ENCODE measurements around the gene AFP.

The AFP gene

DNA sequence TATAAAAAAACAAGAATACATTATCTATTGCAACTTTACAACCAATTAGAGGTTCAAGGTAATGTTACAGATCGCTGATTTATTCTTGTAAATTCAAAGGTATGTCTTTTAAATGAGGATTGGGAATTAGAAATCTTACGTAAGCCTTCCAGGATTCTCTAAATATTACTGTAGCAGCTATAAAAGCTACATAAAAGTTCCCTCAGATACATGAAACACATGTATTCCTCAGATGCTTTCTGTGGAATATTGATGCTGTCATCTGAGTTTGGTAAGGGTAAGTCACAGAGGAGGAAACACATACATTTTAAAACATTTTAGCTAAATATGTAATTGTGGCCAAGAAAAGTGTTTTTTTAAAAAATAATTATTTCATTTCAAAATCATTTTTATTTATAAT is 3.4 kb downstream of the AFP start:
- no peak for DNase-seq

DNA sequence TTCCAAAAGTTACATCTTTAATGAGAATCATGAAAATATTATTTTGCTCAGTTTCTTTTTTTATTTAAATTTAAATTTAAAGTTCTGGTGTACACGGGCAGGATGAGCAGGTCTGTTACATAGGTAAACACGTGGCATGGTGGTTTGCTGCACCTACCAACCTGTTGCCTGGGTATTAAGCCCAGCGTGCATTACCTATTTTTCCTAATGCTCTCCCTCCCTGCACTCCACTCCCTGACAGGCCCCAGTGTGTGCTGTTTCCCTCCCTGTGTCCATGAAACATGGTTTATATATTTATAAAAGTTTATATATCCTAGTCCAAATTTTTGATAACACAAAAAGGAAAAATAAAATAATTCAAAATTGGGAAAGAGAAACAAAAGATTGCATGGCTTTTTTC is 4.0 kb downstream of the AFP start:
- no peak for DNase-seq

DNA sequence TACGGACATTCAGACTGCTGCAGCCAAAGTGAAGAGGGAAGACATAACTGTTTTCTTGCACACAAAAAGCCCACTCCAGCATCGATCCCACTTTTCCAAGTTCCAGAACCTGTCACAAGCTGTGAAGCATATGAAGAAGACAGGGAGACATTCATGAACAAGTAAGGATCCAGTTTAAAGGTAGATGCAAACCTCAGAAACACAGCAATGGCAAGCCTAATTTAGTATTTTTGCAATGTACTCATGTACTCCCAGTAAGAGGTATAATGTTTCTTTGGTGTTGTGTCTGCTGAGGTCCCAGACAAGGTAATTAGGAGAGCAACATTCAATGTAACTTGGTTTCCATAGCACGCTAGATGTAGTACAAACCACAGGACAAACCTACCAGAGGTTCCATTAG is 4.6 kb downstream of the AFP start:
- DNase-seq, result no peak

DNA sequence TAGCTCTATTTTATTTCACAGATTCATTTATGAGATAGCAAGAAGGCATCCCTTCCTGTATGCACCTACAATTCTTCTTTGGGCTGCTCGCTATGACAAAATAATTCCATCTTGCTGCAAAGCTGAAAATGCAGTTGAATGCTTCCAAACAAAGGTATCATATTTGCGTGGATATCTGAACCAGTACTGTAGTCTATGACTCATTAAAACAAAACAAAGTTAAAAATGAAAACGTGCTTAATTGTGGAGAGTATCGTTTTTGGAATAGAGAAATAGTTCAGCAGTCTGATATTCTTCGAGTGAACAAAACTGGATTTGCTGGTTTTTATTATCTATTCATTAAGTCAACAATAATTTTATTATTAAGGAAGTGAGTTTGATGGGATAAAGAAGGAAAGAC is 6.3 kb downstream of the AFP start:
- no peak for DNase-seq

DNA sequence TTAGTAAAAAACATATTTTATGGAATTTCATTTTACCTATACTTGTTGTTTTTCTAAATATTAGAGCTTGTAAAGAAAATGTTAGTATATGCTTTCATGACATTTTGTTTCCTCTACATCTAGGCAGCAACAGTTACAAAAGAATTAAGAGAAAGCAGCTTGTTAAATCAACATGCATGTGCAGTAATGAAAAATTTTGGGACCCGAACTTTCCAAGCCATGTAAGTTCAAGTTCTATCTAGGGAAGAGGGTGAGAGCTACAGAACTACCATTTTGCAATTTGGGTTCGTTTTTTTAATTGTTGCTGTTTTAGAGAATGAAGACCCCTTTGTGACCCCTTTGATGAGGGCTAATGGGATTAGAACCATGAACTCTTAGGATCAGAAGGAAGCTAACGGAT is 7.2 kb downstream of the AFP start:
- no peak for DNase-seq

DNA sequence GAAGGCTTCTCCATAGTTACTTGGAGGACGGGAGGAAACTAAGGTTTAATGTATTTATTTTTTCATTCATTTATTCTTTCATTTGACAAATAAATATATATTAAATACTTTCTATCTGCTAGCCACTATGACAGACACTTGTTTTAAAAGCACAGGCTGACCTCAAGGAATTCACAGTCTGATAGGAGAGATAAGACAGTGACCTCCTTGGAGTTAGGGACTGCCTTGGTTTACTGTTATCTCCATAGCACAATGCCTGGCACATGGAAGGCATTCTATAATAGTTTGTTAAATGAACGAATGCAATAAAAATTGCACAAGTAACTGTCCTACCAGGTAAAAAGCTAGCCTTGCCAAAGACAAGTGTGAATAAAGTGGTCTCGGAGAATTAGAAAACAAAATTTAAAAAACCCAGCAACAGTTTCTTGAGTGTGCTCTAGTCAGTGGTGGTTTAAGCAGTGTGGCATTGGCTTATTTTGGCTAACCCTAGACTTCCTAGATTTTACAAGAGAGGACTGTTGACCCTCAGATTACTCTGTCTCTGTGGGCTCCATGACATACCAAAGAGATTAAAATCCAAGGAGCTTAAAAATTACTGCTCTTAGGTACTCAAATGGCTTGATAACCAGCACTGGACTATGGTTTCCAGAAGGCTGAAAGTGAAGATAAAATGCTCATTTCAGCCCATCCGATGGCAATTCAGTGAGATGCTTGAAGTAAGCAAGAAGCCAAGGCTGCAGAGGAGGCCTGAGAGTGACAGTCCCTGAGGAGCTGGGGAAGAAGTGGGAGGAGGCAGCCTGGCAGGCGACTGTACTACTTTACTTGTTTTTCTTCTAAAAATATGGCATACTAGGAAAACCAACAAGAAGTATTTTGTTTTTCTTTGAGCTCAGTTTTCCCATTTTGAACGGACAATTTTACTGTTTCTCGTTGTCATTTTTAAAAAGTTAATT is 9.6 kb downstream of the AFP start:
- no peak for DNase-seq

DNA sequence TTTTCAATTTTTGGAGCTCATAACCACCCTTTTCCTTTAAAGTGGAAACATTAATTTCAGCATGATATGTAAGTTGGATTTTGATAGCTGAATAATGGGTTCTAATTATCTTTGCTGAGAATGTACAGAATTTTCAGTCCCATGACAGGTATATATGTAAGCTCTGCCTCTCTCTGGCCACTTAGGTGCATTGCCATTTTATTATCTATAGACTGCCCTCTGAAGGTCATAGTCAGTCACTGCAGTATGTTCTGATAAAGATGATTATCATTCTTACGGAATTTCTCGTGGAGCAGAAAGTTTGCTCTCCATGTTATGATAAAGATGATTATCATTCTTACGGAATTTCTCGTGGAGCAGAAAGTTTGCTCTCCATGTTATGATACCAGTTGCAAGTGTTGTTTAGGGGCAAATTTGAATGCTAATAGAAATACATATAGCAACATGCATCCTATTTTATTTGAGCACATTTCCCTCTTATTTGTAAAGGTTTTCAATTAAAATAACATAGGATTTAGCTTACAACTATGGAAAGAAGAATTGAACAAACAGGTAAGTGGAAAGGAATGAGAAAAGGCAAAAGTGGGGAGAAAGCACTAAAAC is 10.4 kb downstream of the AFP start:
- DNase-seq, result no peak

DNA sequence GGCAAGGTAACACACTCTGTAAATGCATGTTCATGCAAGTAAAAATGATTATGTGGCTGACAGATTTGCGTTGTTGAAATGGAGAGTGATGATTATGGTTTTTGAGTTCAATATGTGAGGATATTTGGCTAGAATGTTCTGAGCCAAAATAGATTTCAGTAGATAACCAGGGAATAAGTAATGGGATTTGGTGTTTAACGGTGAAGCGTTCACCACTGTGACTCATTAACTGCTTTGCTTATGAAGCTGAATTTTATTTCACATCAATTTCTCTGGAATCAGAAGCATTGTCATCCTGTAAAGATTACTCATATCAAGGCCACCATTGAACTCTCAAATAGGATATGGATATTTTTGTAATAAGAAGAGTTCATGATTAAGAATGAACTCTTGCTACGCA is 11.7 kb downstream of the AFP start:
- no peak for DNase-seq

DNA sequence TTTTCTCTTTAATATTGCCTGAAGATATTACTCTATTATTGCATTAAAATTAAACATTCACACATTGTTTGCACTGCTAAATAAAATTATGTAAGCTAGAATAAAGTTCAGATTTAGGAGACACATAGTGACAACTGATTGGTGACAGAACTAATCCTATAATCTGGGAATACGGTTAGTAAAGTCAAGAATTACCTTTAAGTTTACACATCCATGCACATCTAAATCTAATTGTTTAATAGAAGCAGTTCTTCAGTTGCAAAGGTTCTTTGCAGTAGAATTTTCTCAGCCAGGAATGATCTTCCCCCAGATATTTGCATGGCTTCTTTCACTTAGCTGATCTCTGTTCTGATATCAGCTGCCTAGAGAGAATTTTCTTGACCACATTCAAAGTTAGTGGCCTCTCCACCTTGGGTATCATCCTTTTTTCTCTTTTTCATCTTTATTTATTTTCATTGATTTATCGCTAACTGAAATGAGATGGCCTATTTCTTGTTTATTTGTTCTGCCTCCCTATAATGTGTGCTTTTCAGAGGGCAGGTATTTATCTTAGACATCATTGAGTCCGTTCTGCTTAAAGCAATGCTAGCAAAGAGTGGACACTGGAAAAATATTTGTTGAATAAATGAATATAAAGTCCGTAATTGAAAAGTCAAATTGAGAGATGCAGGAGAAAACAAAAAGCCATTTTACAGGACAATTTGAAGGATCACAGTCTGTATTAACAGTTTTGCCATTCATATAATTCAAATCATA is 12.6 kb downstream of the AFP start:
- no peak for DNase-seq

DNA sequence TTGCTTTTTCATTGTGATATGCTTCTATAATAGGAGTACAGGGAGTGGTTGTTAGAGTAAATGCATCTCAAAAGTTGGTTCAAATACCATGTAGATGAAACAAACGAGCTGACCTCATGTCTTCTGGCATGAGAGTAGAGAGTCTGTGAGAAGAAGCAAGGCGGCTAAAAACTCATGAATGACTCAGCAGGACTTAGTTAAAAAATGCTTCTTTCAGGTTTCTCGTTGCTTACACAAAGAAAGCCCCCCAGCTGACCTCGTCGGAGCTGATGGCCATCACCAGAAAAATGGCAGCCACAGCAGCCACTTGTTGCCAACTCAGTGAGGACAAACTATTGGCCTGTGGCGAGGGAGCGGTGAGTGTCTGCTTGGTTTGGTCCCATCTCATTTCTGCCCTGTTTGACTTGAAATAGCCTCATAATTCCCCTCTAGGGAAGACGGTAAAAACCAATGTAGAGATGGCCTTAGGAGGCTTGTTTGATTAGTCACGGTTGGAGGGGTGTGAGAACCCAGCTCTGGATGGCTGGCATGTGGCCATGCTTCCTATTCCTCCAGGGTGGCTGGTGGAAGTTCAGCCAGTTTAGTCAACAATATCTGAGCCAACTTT is 14.5 kb downstream of the AFP start:
- no peak for DNase-seq

DNA sequence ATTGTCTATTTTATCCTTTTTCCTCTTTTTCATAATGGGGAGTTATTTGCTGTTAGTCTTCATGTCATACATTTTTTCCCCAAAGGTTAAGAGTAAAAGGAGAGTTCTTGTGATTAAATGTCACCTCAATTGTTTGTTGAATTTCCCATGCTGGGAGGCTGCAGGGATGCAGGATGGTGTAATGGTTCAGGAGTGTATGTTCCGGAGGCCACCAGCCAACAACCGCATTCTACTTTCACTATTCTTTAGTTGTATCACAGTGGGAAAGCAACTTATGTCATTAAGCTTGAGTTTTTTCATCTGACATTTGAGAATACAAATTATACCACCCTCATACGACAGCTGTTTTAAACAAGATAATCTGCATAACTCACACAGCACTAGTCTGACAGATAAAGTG is 15.4 kb downstream of the AFP start:
- no peak for DNase-seq

DNA sequence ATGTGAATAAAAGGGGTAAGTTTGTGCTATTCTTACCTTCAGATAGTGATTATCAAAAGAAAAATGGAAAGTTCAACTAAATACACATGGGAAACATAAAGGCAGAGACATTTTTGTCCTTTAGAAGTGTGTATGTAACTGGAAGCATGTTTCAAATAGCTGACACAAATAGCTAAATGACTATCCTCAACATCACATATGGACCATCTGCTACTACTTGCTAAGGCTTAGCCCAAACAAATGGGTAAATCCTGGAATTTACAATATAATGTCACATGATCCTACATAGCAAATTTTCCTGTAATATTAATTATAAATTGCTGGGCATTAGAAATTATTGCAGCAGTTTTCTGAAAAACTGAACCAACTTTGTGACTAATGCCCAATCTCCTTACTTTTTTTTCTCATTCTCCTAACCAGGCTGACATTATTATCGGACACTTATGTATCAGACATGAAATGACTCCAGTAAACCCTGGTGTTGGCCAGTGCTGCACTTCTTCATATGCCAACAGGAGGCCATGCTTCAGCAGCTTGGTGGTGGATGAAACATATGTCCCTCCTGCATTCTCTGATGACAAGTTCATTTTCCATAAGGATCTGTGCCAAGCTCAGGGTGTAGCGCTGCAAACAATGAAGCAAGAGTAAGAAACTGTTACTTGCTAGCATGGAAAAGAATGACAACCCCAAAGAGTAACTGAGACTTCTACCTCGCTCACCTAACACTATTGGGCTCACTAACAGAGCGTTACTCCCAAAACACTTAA is 16.1 kb downstream of the AFP start:
- DNase-seq, result no peak

DNA sequence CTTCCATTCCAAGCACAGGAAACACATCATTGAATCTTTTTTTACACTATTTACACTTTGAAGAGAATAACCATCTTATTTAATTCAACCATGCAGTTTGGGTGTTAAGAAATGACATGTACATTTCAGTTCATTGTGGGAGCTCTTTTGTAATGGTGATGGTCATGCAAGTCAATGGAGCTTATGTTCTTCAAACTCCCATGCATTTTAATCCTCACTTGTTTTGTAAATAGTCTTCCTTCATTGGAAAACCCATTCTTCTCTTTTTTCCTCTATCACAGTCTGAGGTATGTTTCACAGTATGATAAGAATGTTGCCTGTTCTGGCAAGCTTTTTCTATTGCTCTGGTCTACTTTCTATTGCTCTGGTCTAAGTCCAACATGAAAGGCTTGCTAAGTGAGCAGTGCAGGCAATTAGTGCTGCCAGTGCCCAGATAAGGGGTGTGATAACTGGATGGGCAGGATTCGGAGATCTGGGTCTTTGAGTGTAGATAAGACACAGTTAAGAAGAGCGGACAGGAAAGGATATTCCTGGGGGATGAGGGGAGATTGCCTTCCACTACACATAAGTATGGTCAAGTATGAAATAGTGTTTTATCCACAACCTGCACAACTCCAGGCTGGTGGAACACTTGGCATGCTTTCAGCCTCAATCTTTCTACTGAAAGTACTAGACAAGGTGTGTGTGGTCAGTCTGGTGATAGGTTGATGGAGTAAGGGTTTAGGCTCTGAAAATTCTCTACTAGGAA is 17.1 kb downstream of the AFP start:
- no peak for DNase-seq

DNA sequence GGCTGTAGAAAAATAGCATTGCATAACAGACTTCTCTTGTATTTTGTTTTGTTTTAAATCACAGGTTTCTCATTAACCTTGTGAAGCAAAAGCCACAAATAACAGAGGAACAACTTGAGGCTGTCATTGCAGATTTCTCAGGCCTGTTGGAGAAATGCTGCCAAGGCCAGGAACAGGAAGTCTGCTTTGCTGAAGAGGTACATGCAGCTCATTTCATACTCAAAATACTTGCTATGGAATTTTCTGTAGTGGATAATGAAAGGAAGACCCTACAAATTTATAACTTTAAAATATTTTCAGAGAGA is 17.6 kb downstream of the AFP start:
- no peak for DNase-seq

DNA sequence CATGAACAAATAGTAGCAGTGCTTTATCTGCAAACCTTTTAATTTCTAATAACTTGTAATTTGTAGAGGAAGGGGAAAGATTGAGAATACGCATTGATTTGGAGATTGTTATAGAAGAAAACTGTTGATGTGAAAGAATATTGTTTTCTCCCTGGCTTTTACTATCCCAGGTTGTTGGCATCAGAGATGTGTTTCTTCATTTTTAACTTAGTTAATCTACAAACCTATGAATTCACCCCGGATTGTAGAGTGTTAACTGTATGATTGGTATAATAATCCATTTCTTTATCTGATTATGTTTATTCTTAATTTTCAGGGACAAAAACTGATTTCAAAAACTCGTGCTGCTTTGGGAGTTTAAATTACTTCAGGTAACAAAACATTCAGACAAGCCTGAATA is 18.9 kb downstream of the AFP start:
- DNase-seq, result no peak

DNA sequence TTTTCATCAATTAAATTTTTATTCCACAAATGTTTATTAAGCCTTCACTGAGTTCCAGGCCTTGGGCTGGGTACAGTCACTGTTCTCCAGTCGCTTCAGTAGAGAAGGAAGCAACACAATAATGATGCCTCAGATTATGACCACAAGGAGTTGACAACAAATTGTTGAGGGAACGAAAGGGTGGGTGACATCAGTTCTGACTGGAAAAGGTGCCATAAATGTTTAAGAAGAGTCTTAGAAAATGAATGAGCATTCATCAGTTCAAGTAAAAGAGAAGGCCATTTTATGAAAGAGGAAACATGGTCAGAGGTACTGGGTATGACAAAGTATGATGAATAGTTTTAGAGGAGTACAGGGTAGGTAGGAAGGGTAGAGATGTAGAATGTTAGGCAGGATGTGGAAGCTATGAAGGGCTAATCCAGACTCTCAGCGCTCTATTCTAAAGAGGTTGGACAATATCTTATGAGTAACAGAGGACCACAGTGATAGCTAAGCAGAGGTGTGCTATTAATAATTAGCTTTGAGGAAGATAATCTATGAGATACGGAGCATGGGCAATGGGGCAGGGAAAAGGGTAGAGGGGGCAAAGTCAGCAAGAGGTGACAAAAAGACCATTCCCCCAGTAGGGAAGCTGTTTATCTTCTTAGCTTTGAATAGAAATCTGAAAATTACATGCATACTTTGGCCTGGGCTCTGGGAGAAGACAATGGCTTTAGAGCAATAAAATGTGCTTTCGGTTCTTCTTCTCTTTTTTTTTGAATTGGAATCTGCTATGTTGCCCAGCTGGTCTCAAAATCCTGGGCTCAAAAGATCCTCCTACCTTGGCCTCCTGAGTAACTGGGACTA is 20.4 kb downstream of the AFP start:
- no peak for DNase-seq

DNA sequence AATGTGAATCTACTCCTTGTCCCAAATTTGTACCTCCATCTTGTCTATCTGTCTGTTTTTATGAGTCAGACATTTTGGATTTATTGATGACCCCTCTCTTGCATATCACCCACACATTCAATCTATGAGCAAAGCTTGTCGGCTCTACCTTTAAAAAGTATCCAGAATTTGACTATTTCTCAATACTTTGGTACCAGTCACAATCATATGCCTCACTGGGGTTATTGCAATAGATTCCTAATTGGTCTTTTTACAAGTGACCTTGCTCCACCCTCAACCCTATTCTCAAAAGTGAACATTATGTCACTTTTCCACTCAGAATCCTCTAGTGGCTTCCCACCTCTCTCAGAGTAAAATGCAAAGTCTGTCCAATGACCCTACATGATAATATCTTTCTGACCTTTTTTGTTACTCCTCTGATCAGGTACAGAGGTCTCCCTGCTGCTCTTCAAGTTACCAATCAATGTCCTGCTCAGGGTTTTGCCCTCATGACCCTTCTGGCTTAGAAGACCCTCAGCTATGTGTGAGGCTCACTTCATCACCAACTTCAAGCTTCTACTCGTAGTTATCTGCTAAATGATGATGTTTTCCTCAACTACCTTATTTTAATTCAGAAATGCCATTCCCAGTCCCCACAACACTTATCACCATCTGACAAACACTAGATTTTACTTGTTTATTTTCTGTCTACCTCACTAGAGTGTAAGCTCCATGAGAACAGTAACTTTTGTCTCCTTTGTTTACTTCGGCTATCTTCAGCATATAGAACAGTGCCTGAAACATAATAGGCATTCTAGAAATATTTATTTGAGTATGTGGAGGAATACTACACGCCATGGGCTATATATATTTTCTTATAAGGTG is 22.4 kb downstream of the AFP start:
- DNase-seq, result no peak

DNA sequence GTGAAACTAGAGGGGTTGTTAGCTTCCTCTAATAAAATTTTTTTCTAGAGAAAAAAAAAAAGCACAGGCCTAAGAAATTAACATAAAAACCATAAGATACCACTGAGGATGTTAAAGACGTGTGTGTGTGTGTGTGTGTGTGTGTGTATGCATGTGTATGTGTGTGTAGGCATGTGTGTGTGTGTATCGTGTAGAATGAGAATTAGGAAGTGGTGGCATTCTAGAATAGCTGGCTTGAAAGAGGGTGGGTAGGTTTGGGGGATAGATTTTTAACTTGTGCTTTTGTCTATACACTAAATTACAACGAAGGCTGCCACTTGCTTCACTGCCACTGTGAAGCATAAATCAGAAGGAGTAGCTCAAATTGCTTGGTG is 23.0 kb downstream of the AFP start:
- DNase-seq, result no peak

DNA sequence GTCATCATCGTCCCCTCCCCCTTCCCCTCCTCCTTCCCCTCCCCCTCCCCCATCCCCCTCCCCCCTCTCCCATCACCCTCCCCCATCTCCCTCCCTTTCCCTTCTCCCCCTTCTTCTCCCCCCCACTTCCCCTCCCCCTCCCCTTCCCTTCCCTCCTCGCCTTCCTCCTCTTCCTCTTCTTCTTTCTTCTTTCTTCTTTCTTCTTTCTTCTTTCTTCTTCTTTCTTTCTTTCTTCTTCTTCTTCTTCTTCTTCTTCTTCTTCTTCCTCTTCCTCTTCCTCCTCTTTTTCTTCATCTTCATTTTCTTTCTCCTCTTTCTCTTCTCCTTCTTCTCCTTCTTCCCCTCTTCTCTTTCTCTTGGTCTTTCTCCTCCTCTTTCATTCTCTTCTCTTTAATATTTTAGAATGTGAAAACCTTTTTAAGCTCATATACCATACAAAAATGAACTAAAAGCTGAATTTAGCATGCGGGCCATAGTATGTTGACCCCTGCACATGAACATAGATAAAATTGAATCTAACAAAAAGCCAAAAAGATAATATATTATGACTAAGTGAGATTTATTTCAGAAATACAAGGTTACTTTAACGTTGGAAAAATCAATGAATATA is 25.0 kb downstream of the AFP start:
- DNase-seq, result no peak

DNA sequence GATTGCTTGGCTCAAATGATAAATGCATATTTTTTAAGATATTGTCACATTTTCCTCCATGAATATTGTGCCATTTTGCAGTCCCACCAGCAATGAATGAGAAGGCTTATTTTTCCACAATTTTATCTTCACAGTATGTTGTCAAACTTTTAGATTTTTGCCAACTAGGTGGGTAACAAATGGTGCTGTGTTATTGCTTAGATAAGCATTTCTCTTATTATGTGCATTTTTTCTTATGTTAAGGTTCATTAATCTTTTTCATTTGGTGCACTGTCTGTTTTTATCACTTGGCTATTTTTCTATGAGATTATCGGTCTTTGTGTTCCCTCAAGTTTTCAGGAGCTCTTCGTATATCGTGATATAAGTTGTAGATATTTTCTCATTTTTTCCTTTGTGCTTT is 32.1 kb downstream of the AFP start:
- DNase-seq, result no peak
